HG03135 (cell line): ENCODE data around the gene PPEF2.
"Not testable (repeated sequence)": the region's sequence is repeated elsewhere in the genome, so short reads cannot be mapped to it uniquely, and the experiment has no call there.

Experiments used
- ATAC-seq: cut with Tn5 transposase; IDR thresholded peaks from one replicate; pipeline ENCODE4 v1.9.1; 2021; ENCODE audit warnings: mild to moderate bottlenecking, moderate library complexity; ENCODE audit not compliant: unreplicated experiment

The PPEF2 gene

DNA sequence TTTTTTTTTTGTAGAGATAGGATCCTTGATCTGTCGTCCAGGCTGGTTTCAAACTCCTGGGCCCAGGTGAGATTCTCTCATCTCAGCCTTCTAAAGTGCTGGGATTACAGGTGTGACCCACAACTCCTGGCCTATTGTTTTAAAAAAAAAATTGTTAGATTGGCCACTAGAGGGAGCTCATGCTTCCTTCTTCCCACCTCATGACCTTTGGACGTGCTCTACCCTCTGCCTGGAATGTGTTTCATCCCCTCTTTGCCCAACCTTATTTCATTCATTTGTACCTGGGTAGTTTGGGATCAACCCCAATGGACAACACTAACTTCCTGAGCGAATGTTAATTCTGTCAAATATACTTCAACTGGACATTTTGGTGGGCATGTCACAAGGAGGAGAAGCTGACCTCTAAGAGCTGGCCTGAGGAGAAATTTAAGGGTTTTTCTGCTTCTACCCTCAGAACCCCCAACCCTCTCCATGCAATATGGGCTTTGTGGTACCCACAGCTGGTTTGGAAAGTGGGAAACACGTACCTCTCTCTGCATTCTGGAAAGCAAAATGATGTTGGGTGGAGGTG is 6.4 kb downstream of the PPEF2 start:
- ATAC-seq: no peak

DNA sequence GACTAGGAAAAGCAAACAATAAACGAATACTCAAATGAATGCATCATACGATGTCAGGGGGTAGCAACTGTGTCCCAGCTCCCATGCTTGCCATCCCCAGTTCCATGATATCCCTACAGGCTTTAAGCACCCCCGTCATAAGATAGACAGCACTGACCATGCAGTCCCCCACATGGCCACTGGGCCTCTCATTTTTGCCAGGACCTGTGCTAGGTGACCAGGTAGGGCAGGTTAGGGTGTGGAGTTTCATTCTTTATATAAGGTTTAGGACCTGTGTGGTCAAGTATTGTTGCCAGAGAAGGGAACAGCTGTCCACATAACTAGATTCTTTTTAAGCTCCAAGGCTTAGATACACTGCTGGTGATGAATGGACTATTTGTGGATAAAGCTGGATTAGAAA is 9.7 kb downstream of the PPEF2 start:
- ATAC-seq: no peak

DNA sequence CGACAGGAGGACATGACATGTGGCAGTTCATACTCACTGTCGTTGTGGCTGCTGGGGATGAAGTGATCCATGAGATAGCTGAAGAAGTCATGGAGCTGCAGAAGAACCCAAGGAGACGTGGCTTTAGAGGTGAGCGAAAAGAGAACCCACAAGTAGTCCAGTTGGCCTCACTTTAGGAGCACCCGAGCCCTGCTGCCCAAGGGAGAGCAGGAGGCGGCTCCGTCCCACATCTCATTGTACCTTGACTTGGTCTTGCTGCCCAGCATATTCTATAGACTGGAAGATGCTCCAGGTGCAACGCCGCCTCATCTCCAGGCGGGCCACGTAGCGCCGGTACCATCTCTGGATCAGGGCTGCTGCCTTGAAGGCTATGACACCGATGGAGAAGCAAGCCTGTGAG is 10.6 kb downstream of the PPEF2 start:
- no peak for ATAC-seq

DNA sequence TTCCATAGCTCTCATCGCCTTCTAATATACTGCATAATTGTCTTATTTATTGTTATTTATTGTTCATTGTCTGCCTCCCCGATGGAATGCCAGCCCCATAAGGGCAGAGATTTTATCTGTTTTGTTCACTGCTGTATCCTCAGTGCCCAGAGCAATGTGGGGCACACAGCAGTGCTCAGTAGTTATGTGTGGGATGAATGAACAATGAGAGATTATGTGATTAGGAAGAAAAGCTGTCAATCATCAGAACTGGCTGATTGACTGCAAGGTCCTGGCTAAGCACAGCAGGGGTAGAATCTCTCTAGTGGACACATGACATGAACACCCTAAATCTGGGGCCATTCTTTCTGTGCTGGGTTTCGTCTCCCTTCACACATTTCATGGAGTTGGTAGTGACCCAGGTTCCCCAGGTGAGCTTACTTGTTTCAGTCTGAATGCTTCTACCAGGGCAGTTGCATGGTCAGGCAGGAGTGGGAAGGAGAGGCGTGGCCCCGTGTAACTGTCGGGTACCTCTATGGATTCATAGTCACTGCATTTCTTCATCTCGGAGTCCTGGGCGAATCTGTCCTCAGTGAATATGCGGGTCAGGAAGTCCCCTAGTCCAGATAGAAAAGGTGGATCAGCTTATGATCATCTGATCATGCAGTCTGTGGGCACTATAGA is 12.6 kb downstream of the PPEF2 start:
- ATAC-seq: no peak

DNA sequence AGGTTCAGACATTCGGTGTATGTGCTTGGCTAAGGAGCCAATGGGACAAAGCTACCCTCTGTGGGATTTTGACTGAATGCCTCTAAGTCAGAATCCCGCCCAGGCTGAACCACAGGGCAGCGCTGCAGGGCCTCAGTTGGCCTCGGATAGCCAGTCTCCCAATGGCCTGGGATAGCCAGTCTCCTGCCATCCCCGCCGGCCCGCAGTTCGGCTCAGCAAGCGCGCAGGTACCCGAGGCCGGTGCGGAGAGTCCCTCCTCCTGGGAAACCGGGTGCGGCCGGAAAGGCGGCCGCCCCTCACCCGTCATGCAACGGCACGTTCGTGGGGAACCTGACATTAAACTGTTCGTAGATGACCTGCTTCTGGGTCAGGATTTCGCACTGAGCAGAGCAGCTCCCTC is 16.1 kb downstream of the PPEF2 start:
- ATAC-seq: no peak

DNA sequence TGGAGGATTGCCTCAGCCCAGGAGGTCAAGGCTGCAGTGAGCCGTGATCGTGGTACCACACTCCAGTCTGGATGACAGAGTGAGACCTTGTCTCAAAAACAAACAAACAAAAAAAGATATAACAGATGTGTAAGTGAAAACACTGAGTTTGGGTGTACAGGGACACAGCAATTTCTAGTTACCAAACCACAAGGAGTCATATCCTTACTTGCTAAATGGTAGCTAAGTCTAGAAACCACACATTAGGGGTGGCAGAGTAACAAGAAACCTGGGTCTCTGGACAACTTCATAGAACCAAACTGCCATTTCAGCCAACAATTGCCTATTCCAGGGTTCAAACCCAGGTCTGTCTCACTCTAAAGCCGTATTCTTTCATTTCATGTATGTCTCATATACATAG is 20.8 kb downstream of the PPEF2 start:
- ATAC-seq: no peak

DNA sequence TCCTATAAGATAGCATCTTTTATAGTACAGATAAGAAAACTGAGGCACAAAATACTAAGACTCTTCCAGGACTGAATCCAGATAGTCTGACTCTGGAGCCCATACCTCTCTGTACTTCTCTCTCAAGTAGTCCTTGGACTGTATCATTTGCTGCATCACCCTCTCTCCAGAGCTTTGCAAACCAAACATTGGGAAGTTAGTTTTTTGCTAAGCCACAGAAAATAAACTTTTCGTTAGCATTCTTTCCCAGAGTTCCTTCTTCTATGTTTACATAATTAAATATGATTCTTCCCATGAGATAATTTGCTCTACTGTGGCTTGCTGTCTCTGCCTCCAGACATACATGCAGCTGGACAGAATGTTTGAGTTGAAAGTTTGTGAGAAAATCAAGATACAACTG is 22.0 kb downstream of the PPEF2 start:
- ATAC-seq: no peak

DNA sequence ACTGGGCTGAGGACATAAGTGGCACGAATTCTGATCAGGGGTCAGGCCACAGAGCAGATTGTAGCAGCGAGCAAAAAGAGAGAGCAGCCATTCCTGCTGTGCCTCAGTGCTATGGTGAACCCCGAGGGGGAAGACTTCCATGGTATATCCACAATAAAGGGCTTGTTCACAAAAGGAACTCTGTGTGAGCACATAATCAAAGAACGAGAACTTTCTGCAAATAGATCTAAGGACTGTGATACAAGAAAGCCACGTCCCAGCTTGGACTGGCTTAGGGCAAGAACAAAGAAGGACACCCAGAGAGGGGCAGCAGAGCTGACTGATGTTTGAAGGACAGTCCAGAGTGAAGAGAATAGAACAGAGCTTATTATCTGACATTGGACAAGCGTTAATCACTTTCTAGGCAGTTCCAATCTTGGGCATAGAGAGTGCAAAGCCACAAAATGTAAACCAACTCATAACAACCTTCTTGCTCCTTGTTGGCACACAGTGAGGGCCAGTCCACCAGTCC is 24.0 kb downstream of the PPEF2 start:
- ATAC-seq: no peak

DNA sequence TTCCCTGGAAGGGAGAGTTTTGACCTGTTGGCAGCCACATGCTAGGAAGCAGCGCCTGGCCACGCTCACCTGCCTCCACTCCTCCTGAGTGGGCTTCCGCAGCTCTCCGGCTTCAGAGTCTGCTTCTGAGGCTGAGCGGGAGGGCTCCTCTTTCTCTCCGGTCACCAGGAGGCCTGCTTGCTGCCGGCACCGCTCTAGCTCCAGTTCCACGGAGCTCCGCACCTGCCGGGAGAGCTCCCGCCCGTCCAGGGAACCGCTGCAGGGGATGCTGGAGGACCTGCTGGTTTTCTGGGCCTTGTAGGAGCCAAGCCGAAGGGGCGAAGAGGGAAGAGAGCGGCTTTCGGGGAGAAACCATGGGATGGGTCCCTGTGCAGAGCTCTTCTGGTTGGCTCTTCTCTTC is 26.0 kb downstream of the PPEF2 start:
- ATAC-seq: no peak

DNA sequence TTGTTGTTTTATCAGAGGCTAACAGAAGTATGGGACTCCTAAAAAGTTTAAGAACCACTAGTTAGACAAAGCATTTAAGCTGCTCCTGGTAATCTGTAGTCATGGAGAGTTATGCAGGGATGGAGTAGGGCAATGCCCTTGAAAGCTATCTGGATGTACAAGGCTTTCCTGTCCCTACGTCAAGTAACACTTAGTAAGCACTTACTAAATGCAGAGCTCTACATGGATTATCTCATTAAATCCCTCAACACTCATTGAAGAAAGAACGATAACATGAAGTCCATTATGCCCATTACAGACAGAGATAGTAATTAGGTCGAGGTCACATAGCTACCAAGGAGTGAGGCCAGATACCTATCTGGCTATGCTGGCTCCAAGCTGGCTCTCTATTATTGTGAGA is 33.2 kb downstream of the PPEF2 start:
- no peak for ATAC-seq

DNA sequence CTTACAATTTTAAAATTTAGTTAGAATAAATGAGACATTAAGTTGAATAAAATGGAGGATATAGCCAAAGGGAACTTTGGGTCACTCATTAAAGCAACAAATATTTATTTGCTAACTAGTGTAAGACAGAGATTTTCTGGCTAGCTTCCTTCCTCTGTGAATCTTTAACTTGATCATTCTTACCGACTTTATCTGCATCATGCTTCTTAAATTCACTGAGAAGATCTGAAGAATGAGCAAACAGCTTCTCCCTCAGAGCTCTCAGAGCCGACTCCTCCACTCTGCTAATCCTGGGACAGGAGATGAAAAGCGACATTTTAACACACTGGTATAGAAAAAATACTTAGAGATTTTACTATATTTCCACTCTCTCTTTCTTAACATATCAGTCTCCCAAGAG is 35.1 kb downstream of the PPEF2 start:
- no peak for ATAC-seq

DNA sequence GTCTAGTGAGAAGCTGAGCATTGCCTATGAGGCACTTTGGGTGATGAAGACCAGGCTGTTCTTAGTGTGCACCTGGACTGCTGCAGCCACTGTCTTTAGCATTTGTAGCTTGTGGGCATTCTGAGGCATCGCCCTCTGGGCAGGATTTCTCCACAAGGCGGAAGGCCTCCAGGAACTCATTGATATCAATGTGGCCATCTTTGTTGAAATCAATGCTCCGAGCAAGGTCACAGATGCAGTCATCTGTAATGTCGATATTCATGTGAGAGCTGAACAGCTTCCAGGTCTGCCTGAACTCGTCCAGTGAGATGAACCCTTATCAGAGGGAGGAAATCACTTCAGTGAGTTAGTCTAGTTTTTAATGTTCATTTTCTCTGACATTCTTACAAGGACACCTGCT is 41.6 kb downstream of the PPEF2 start:
- no peak for ATAC-seq

DNA sequence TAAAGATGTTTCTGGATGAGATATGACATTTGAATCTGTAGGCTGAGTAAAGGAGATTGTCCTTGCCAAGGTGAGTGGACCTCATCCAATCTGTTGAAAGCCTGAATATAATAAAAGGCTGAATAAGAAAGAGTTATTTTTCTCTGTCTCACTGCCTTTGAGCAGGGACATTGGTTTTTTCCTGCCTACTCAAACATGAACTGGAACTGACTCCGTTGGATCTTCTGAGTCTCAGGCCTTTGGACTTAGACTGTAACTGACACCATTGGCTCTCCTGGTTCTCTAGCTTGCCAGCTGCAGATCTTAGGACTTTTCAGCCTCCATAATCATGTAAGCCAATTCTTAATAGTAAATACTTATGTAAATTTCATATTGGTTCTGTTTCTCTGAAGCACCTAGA is 43.5 kb downstream of the PPEF2 start:
- no peak for ATAC-seq

DNA sequence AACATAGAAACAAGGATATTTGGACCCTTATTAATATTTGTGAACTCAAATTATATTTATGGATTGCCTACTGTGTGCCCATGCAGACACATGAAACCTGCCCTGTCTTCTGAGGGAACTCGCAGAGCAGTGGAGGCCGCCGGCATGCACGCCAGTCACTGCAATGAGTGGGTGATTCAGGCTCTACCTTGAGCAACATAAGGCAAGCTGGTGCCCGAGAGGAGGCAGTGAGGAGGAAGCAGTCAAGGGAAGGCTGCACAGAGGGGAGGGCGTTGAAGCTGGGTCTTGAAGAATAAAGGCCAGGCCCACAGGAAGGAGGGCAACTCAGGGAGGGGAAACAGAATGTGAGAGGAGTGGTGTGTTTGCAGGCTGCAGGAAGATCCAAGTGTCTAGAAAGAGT is 52.8 kb downstream of the PPEF2 start:
- ATAC-seq: no peak

DNA sequence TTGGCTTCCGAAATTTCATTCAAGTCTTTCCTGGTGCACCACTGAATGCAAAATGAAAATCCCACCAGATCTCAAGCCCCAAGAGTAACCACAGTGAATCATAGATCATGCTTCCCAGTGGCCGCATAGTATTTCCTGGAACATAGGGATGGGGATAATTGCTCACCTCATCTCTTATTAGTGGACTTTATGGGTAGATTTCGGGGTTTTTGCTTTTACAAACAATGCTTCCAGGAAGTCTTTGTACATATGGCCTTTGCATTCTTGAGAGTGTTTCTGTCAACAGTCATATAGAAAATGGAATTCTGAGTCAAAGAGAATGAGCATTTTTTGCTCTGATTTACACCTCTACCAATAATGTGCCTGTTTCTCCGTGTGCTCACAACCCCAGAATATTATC is 53.4 kb downstream of the PPEF2 start:
- ATAC-seq: no peak

DNA sequence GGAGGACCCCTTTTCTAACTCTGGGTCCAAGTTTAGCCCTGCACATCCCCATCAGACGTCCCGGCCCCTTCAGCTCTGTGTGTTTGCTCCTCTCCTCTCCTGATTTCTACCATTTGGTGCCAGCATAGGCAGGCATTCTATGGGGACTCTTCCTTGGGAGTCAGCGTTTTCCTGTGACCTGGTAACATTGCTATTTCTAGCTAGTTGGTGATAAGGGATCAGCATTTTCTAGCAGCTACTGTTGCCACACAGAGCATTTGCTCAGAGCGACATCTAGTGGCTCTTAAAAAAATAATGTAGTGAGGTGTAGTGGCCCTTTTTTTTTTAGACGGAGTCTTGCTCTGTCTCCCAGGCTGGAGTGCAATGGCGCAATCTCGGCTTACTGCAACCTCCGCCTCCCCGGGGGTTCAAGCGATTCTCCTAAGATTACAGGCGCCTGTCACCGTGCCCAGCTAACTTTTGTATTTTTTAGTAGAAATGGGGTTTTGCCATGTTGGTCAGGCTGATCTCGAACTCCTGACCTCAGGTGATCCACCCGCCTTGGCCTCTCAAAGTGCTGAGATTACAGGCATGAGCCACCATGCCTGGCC is 54.0 kb downstream of the PPEF2 start:
- not testable (repeated sequence) for ATAC-seq

DNA sequence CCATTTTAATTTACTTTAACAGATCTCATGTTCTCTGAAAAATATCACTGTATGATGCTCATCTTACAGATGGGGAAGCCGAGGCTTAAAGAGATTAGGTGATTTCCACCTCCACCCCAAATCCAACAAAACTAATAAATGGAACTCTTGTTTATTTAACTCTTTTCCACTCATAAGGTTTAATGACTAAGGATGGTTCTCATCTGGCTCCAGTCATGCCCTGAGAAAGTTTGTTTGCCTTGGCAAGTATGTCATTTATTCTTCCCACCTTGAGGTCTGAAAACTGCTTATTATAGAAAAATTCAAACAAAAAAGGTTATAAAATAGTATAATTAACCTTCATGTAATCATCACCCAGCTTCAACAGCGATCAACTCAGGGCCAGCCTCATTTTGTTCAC is 56.3 kb downstream of the PPEF2 start:
- no peak for ATAC-seq

DNA sequence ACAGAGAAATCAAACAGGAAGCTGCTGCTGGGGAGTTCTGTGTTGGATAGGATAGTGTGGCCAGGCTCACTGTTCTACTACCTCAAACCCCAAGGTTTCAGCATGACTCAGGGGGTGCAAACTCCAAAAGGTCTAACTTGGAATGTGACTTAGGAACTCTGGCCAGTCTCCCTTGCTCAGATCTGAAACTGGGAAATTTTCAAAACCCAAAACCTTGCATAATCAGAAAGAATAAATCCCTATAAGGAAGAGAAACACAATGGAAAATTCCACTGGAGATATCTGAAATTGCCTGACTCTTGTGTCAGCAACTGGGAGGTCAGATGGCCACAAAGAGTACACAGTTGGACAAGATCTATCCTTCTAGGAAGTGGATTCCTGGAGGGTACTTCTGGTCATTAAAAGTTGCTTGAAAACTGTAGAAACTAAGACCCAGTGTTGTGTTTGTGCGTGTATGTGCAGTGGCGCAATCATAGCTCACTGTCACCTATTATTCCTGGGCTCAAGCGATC is 58.0 kb downstream of the PPEF2 start:
- ATAC-seq: no peak

DNA sequence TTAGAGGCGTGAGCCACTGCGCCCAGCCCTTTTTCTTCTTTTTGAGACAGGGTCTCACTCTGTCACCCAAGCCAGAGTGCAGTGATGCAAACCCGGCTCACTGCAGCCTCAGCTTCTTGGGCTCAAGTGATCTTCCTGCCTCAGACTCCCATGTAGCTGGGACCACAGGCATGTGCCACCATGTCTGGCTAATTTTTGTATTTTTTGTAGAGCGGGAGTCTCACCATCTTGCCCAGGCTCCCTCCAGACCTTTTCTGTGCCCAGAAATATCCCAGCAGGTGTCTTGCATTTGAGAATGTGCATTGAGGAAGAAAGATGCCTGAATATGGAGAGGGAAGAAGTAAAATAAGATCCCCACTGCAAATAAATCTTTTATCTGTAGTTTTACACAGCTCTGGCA is 58.7 kb downstream of the PPEF2 start:
- ATAC-seq: no peak

DNA sequence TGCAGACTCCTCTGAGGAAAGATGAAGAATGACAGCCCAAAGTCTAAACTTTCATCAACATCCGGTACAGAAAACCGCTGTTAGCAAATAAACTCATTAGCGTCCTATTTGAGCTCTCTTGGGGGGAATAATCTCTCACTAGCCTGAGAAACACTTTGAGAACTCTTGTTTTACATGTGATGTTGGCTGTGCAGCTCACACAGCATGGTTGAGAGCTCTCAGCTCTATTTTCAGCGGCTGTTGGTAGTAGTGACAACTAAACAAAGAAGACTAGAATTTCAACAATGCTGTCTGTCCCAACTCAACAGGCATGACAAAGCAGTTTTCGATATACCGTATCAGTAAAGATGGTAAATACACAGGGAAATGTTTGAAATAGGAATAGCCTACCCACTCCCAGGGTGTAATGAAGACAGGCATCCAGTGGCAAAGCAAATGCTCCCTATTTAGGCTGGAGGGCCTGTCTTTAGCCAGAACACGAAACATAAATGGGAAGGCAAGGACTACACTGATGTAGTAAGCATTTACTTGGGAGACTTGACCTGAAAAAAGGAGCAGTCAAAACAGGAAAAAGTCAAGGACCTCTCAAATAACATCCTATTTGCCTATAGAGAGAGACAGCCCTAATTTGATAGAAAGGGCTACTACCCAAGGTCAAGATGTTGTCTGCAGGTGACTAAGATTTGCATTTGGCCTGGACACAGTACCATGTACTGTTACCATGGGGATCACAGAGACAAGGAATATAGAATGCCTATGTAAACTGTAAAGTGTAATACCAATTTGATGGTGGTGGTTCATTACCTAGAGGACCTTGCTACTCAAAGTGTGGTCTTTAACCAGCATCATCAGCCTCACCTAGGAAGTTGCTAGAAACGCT is 60.4 kb downstream of the PPEF2 start:
- no peak for ATAC-seq

DNA sequence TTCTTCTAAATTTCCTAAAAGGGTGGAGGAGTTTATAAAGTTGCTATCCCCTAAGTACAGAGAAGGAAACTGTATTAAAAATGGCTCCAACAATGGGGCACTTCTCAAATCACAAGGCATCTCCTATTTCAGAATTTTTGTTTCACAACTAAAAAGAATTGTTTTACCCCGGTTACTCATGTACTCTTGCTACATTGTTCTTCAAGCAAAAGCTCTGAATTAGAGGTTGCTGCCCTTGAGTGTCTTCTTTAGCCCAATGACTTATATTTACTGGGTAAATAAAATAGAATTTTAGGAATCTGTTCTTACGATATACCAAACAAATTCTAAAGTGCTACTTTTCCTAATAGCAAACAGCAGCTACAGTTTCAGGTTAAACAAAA is 67.5 kb downstream of the PPEF2 start:
- no peak for ATAC-seq
